Heart right ventricle (tissue), 16 donors: Measurements from ENCODE around the gene MGA. TPM values are rescaled to one million over a fixed set of nuclear protein-coding genes. Genes with fewer than 3 reads are reported as not detected.
"Not testable (repeated sequence)": the region's sequence is repeated elsewhere in the genome, so short reads cannot be mapped to it uniquely, and the experiment has no call there.

Source experiments
- ATAC-seq, 8 donors: fragments of 200-7000 bp; cut with Tn5 transposase; one replicate each; pipeline ENCODE4 v1.9.1; 2020; ENCODE audit warnings: mild to moderate bottlenecking in 8 of 8, moderate library complexity in 8 of 8, moderate number of reproducible peaks in 1 of 8
- DNase-seq, 2 donors: peaks; one replicate each; pipeline ENCODE4 v3.0.0-alpha.2; 2020
- H3K27ac ChIP-seq, 10 donors: fragments of 200-600 bp; sonication (generic) in 2 of 10; one replicate each; pipeline versions ENCODE4 v1.5.0 to v1.8.0; 2020 to 2022; ENCODE audit warnings: mild to moderate bottlenecking in 3 of 10
- H3K27me3 ChIP-seq, 7 donors: fragments of 200-600 bp; one replicate each; pipeline ENCODE4 v1.8.0; 2021 to 2022; ENCODE audit warnings: mild to moderate bottlenecking in 2 of 7
- H3K36me3 ChIP-seq, 9 donors: fragments of 200-600 bp; sonication (generic) in 1 of 9; one replicate each; pipeline versions ENCODE4 v1.5.0 to v1.8.0; 2020 to 2022; ENCODE audit warnings: mild to moderate bottlenecking in 2 of 9
- H3K4me1 ChIP-seq, 9 donors: fragments of 200-600 bp; sonication (generic) in 1 of 9; one replicate each; pipeline versions ENCODE4 v1.5.0 to v1.8.0; 2020 to 2022; ENCODE audit warnings: mild to moderate bottlenecking in 4 of 9
- H3K4me3 ChIP-seq, 10 donors: fragments of 200-600 bp; sonication (generic) in 2 of 10; one replicate each; pipeline versions ENCODE4 v1.5.0 to v1.8.0; 2020 to 2022; ENCODE audit warnings: mild to moderate bottlenecking in 7 of 10, moderate library complexity in 2 of 10
- H3K9me3 ChIP-seq, 11 donors: fragments of 200-600 bp in 10 of 11; sonication (generic) in 2 of 11; one replicate each; pipeline versions ENCODE4 v1.5.0 to v1.8.0; 2013 to 2022; ENCODE audit warnings: mild to moderate bottlenecking in 2 of 11, control low read depth in 1 of 11, moderate library complexity in 1 of 11
- WGBS, 2 donors: extraction: QIAGEN DNeasy Blood & Tissue Kit; methylation state at CpG; one replicate each; pipeline ENCODE4 v1.1.7; 2013; ENCODE audit warnings: inconsistent platforms in 1 of 2; 5-methylcytosine and 5-hydroxymethylcytosine counted together
- intact Hi-C, 10 donors: fragments of 100-400 bp; cut with DNase I; formaldehyde crosslinking; loops; one replicate each; pipeline versions ENCODE4 v1.11.1 to v1.14.2; 2022
- polyA plus RNA-seq, 2 donors: library from polyadenylated mRNA; stranded (reverse); fragments of 200-250 nt; gene quantifications; one replicate each; pipeline ENCODE4 v1.2.3, GENCODE V29; 2013
- total RNA-seq, 10 donors: library from RNA; stranded (reverse); fragmentation: NEBNext Ultra II Directional in 3 of 10; extraction: Animal tissue kit (Norgen Biotek cat#: 25700) in 3 of 10; gene quantifications; one replicate each; pipeline versions ENCODE4 v1.2.1 to v1.2.4, GENCODE V29; 2021 to 2023
- TF ChIP-seq, protein P1 (sequence below), 9 donors: fragments of 200-600 bp; sonication (generic) in 2 of 9; IDR thresholded peaks; one replicate each; pipeline versions ENCODE4 v1.5.0 to v1.8.0; 2021 to 2022; ENCODE audit warnings: antibody characterized with exemption in 9 of 9, mild to moderate bottlenecking in 5 of 9, moderate library complexity in 1 of 9
- donor health status: Arrhythmogenic right ventricular cardiomyopathy.
- donor health status: ischemic (EF 13 %, LVEDD 7.1; RV severe dilation, severe dysfunction).
- donor health status: healthy with polysubstance abuse.
- donor health status: DM: no; HTN: yes; CAD: no.
- donor health status: DM: no; HTN: no; CAD: no.
- donor health status: ischemic (EF 25% LVEDD 6.9; RV normal size, moderate dysfunction).
- donor health status: ischemic (EF 25% LVEDD 5.7; RV mildly dilated, moderate dysfunction).
- donor health status: healthy.
- donor health status: DM: yes; HTN: yes; CAD: no.
- donor health status: Ischemic cardiomyopathy.
- donor health status: ischemic (EF 35%, LVEDD 5.7; RV mildly dilated, moderate dysfunction).
- donor health status: nonischemic (EF 11% LVEDD 7.7; RV severe dilation, severe dysfunction).
- donor health status: DM: yes; HTN: yes; CAD: no.
- donor health status: PGD.
- donor health status: ischemic (EF 29% LVEDD 5.4; RV normal size, mild dysfunction).
- donor health status: nonischemic (EF 23%, LVEDD 6.1; RV moderate dilation, normal function).

MGA gene
- total and polyA plus RNA-seq, 12 donors, result 1.6 to 45.3 (median 34.4) TPM

- no peaks in the 10 kb centered on the region for H3K9me3 ChIP-seq
- H3K4me1 ChIP-seq, result no peaks in the 10 kb centered on the region
- TF ChIP-seq, protein P1, sequence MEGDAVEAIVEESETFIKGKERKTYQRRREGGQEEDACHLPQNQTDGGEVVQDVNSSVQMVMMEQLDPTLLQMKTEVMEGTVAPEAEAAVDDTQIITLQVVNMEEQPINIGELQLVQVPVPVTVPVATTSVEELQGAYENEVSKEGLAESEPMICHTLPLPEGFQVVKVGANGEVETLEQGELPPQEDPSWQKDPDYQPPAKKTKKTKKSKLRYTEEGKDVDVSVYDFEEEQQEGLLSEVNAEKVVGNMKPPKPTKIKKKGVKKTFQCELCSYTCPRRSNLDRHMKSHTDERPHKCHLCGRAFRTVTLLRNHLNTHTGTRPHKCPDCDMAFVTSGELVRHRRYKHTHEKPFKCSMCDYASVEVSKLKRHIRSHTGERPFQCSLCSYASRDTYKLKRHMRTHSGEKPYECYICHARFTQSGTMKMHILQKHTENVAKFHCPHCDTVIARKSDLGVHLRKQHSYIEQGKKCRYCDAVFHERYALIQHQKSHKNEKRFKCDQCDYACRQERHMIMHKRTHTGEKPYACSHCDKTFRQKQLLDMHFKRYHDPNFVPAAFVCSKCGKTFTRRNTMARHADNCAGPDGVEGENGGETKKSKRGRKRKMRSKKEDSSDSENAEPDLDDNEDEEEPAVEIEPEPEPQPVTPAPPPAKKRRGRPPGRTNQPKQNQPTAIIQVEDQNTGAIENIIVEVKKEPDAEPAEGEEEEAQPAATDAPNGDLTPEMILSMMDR (IDR thresholded peaks at IDR 0.05), result no peak
- intact Hi-C loops, result no loop called here
- no peaks in the 10 kb centered on the region for H3K27me3 ChIP-seq
- H3K4me3 ChIP-seq, result no peak overlapping the region
- H3K36me3 ChIP-seq, result peaks cover 0 to 98% (median 26%) of the 10 kb centered on the region in 9 donors
- 93% methylated on average over 1 of the region's 1 CpG for WGBS, 2 donors
- DNase-seq, result no peak
- no peak for ATAC-seq
- no peak overlapping the region for H3K27ac ChIP-seq
Observed at GRCh38 chr15:41732483-41732882, 72.3 kb downstream of the MGA start.

DNA sequence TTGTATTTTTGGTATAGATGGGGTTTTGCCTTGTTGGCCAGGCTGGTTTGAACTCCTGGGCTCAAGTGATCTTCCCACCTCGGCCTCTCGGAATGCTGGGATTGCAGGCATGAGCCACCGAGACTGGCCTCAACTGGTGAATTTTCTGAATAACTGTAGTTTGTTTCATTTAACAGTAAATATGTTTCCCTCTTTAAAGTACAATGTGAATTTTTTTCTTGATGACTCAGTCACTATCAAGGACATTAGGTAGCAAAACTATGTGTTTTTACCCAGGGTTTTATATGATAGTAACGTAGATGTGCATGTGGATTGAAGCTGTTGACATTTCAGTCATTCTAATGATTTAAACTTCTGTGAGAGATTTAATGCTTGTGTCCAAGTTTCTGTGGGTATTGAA lies 73.9 kb downstream of the MGA start:
- no peaks in the 10 kb centered on the region for H3K27me3 ChIP-seq
- no peaks in the 10 kb centered on the region for H3K9me3 ChIP-seq
- no peaks in the 10 kb centered on the region for H3K4me1 ChIP-seq
- DNase-seq (no peak), ATAC-seq (no peak)
- intact Hi-C loops, result no loop called here
- H3K36me3 ChIP-seq, result peaks cover 0 to 100% (median 29%) of the 10 kb centered on the region in 9 donors
- H3K4me3 ChIP-seq, result no peak overlapping the region
- TF ChIP-seq, protein P1 (IDR thresholded peaks at IDR 0.05), result no peak
- no peak overlapping the region for H3K27ac ChIP-seq
- WGBS, 2 donors, result 94 to 99% methylated on average over 4 of the region's 4 CpGs

GRCh38 chr15:41735046-41735445 lies 74.8 kb downstream of the MGA start:
- peaks cover 0 to 100% (median 29%) of the 10 kb centered on the region in 9 donors for H3K36me3 ChIP-seq
- intact Hi-C loops, result no loop called here
- 94 to 95% methylated on average over 4 of the region's 4 CpGs for WGBS, 2 donors
- H3K27ac ChIP-seq, result no peak overlapping the region
- DNase-seq (no peak), ATAC-seq (no peak)
- no peaks in the 10 kb centered on the region for H3K27me3 ChIP-seq
- TF ChIP-seq, protein P1 (IDR thresholded peaks at IDR 0.05), result no peak
- no peaks in the 10 kb centered on the region for H3K4me1 ChIP-seq
- no peak overlapping the region for H3K4me3 ChIP-seq
- no peaks in the 10 kb centered on the region for H3K9me3 ChIP-seq

DNA sequence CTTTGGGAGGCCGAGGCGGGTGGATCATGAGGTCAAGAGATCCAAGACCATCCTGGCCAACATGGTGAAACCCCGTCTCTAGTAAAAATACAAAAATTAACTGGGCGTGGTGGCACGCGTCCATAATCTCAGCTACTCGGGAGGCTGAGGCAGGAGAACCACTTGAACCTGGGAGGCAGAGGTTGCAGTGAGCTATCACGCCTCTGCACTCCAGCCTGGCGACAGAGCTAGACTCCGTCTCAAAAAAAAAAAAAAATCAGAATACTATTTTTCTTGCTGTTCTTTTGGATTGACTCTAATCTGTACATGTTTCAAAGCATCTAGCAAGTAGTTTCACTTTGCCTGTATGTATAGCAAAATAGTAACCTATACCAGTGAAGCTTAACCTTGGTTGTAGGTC lies 75.3 kb downstream of the MGA start:
- intact Hi-C loops, H3K27me3 ChIP-seq, H3K4me3 ChIP-seq, H3K9me3 ChIP-seq, ATAC-seq, DNase-seq, H3K4me1 ChIP-seq, H3K27ac ChIP-seq: not testable (repeated sequence)
- WGBS, 2 donors, result 96 to 97% methylated on average over 10 of the region's 10 CpGs
- H3K36me3 ChIP-seq, result peaks cover 0 to 100% (median 29%) of the 10 kb centered on the region in 9 donors

GRCh38 chr15:41746802-41747201 lies 86.6 kb downstream of the MGA start:
- Histone ChIP-seq H3K36me3 (peaks cover 0 to 85% (median 40%) of the 10 kb centered on the region in 9 donors), H3K9me3 (no peaks in the 10 kb centered on the region), H3K27me3 (no peaks in the 10 kb centered on the region), H3K4me1 (no peaks in the 10 kb centered on the region), H3K4me3 (no peak overlapping the region), H3K27ac (no peak overlapping the region)
- TF ChIP-seq, protein P1 (IDR thresholded peaks at IDR 0.05), result no peak
- DNase-seq (no peak), ATAC-seq (no peak)
- intact Hi-C loops, result no loop called here
- WGBS, 2 donors, result 87 to 91% methylated on average over 1 of the region's 1 CpG
